Activated CD8-positive, alpha-beta memory T cell treated with anti-CD3 and anti-CD28 coated beads for 36 hours (primary cell): ENCODE measurements around the gene HOOK2. TPM values are rescaled to one million over a fixed set of nuclear protein-coding genes. Genes with fewer than 3 reads are reported as not detected.

Experiments used
- CTCF ChIA-PET: fragments of 350-600 bp; sonication (Branson Sonifier 250); formaldehyde crosslinking; loops from one replicate; lab custom pipeline; 2021; ENCODE audit warnings: antibody characterized with exemption; lab: Charles Lee
- POLR2A ChIA-PET: fragments of 350-600 bp; sonication (Branson Sonifier 250); formaldehyde crosslinking; loops from one replicate; lab custom pipeline; 2021; ENCODE audit warnings: antibody characterized with exemption; lab: Charles Lee
- total RNA-seq, 2 experiments: library from RNA; stranded (reverse); gene quantifications; one replicate each; pipeline ENCODE4 v1.2.3, GENCODE V29; 2021

Gene HOOK2
- total RNA-seq, 2 experiments from 2014 or later = 12.9 to 13.1 TPM

- POLR2A ChIA-PET = interaction anchor here (1.7 to 6.2 kb wide), 2 partner anchors 12 to 17 kb away, joined by 8 to 110 read pairs; partner anchors contain the start of gene JUNB
- CTCF ChIA-PET = interaction anchor here (0.7 to 25.8 kb wide), 11 partner anchors 11 to 97 kb away, joined by 3 to 598 read pairs (median 4); partner anchors contain the start of genes GET3, JUNB, PRDX2 and RNASEH2A
Observed at GRCh38 chr19:12777217-12778016, 2.1 kb upstream of the HOOK2 start.

GRCh38 chr19:12773571-12773970 lies 1.8 kb downstream of the HOOK2 start:
- CTCF ChIA-PET = interaction anchor here (0.7 to 25.8 kb wide), 7 partner anchors 7 to 975 kb away, joined by 3 to 598 read pairs (median 7); partner anchors contain the start of genes JUNB, PRDX2 and THSD8
- POLR2A ChIA-PET = interaction anchor here (0.6 to 6.2 kb wide), 2 partner anchors 21 to 57 kb away, joined by 5 to 110 read pairs; partner anchors contain the start of gene JUNB

- CTCF ChIA-PET = interaction anchor here (0.5 to 25.8 kb wide), 6 partner anchors 12 to 76 kb away, joined by 3 to 598 read pairs (median 4); partner anchors contain the start of genes JUNB, PRDX2, RNASEH2A and THSD8
Observed at GRCh38 chr19:12772323-12772722, 3.0 kb downstream of the HOOK2 start.

GRCh38 chr19:12770922-12771321 lies 4.4 kb downstream of the HOOK2 start:
- POLR2A ChIA-PET = interaction anchor here (0.6 kb wide), 1 partner anchor 21 kb away, joined by 4 read pairs; the partner anchor contains the start of gene JUNB
- CTCF ChIA-PET = interaction anchor here (1.6 to 25.8 kb wide), 4 partner anchors 10 to 76 kb away, joined by 7 to 598 read pairs (median 14); partner anchors contain the start of genes JUNB, PRDX2 and THSD8

More at GRCh38 chr19:12772323-12772722, 3.0 kb downstream of the HOOK2 start:
- POLR2A ChIA-PET = no interaction called here

- CTCF ChIA-PET = interaction anchor here (1.0 to 25.8 kb wide), 5 partner anchors 9 to 78 kb away, joined by 4 to 598 read pairs (median 9); partner anchors contain the start of genes JUNB, PRDX2 and THSD8
- POLR2A ChIA-PET = no interaction called here
Observed at GRCh38 chr19:12769689-12770088, 5.7 kb downstream of the HOOK2 start.

- ChIA-PET CTCF (interaction anchor here (0.9 to 25.8 kb wide), 7 partner anchors 10 to 78 kb away, joined by 3 to 598 read pairs (median 4); partner anchors contain the start of genes JUNB, PRDX2 and THSD8), POLR2A (interaction anchor here (0.5 kb wide), 1 partner anchor 200 kb away, joined by 3 read pairs; no protein-coding TSS in a partner anchor)
Observed at GRCh38 chr19:12767666-12768065, 7.7 kb downstream of the HOOK2 start.

GRCh38 chr19:12767150-12767549 lies 8.2 kb downstream of the HOOK2 start:
- CTCF ChIA-PET = interaction anchor here (0.9 to 25.8 kb wide), 9 partner anchors 7 to 128 kb away, joined by 3 to 598 read pairs (median 4); partner anchors contain the start of genes JUNB, PRDX2 and THSD8
- POLR2A ChIA-PET = interaction anchor here (0.5 kb wide), 2 partner anchors 42 to 201 kb away, joined by 3 read pairs; no protein-coding TSS in a partner anchor

- ChIA-PET POLR2A (interaction anchor here (0.6 to 2.1 kb wide), 4 partner anchors 10 to 148 kb away, joined by 3 to 12 read pairs (median 7); partner anchors contain the start of gene JUNB), CTCF (interaction anchor here (0.7 to 25.8 kb wide), 32 partner anchors 8 to 286 kb away, joined by 3 to 598 read pairs (median 4); partner anchors contain the start of genes GET3, JUNB, PRDX2 and RNASEH2A)
Observed at GRCh38 chr19:12766051-12766521, 9.3 kb downstream of the HOOK2 start.

GRCh38 chr19:12764698-12765097 lies 10.7 kb downstream of the HOOK2 start:
- POLR2A ChIA-PET = interaction anchor here (0.9 to 2.1 kb wide), 2 partner anchors 17 to 32 kb away, joined by 6 to 10 read pairs; no protein-coding TSS in a partner anchor

GRCh38 chr19:12763100-12763499 lies 12.3 kb downstream of the HOOK2 start:
- POLR2A ChIA-PET = interaction anchor here (0.7 to 1.2 kb wide), 2 partner anchors 33 to 40 kb away, joined by 4 to 12 read pairs; no protein-coding TSS in a partner anchor
- CTCF ChIA-PET = interaction anchor here (0.6 to 25.8 kb wide), 5 partner anchors 13 to 152 kb away, joined by 3 to 598 read pairs (median 4); partner anchors contain the start of genes JUNB, PRDX2, RNASEH2A and THSD8

More at GRCh38 chr19:12764698-12765097, 10.7 kb downstream of the HOOK2 start:
- CTCF ChIA-PET = interaction anchor here (0.7 to 25.8 kb wide), 10 partner anchors 12 to 329 kb away, joined by 3 to 598 read pairs (median 4); partner anchors contain the start of genes GET3, JUNB, PRDX2 and RNASEH2A

- CTCF ChIA-PET = interaction anchor here (0.6 to 25.8 kb wide), 21 partner anchors 12 to 125 kb away, joined by 3 to 598 read pairs (median 5); partner anchors contain the start of genes FBXW9, JUNB, PRDX2 and RNASEH2A
- POLR2A ChIA-PET = no interaction called here
Observed at GRCh38 chr19:12759686-12760085, 15.7 kb downstream of the HOOK2 start.

- CTCF ChIA-PET = interaction anchor here (0.6 to 25.8 kb wide), 31 partner anchors 8 to 235 kb away, joined by 3 to 598 read pairs (median 4); partner anchors contain the start of genes DHPS, GET3, HOOK2 and JUNB
- POLR2A ChIA-PET = no interaction called here
Observed at GRCh38 chr19:12757544-12758274, 17.6 kb downstream of the HOOK2 start.

GRCh38 chr19:12756150-12756883 lies 19.0 kb downstream of the HOOK2 start:
- CTCF ChIA-PET = interaction anchor here (0.6 to 25.8 kb wide), 6 partner anchors 10 to 90 kb away, joined by 3 to 598 read pairs (median 10); partner anchors contain the start of genes JUNB, PRDX2 and THSD8
- POLR2A ChIA-PET = interaction anchor here (0.7 kb wide), 1 partner anchor 9 kb away, joined by 3 read pairs; no protein-coding TSS in a partner anchor

- ChIA-PET CTCF (interaction anchor here (0.5 to 25.8 kb wide), 6 partner anchors 13 to 109 kb away, joined by 3 to 598 read pairs (median 3); partner anchors contain the start of genes JUNB, PRDX2 and THSD8), POLR2A (no interaction called here)
Observed at GRCh38 chr19:12754465-12755196, 20.7 kb downstream of the HOOK2 start.

GRCh38 chr19:12752056-12752781 lies 23.1 kb downstream of the HOOK2 start:
- POLR2A ChIA-PET = no interaction called here
- CTCF ChIA-PET = interaction anchor here (0.7 to 1.4 kb wide), 4 partner anchors 12 to 96 kb away, joined by 3 to 4 read pairs (median 3); no protein-coding TSS in a partner anchor
